DND-41 (cell line): ENCODE measurements around the gene IGSF5.

Experiments
- ATAC-seq: fragments of 200-7000 bp; cut with Tn5 transposase; 3 replicates; pipeline ENCODE4 v1.9.1; 2021; ENCODE audit warnings: low read depth; ENCODE audit not compliant: insufficient read depth
- DNase-seq: peaks from one replicate; pipeline ENCODE4 v3.0.0-alpha.2; 2020
- H2AFZ ChIP-seq: 2 replicates; pipeline ENCODE4 v1.6.0; 2012; ENCODE audit warnings: low read depth, low read length
- H3K27ac ChIP-seq: 2 replicates; pipeline ENCODE4 v1.5.1; 2012; ENCODE audit warnings: low read length, inconsistent platforms
- H3K27me3 ChIP-seq: fragments of 200-600 bp; sonication (generic); 2 replicates; pipeline ENCODE4 v1.6.0; 2012; ENCODE audit warnings: low read length, mild to moderate bottlenecking, inconsistent platforms; ENCODE audit not compliant: insufficient read depth, poor library complexity
- H3K36me3 ChIP-seq: 2 replicates; pipeline ENCODE4 v1.5.1; 2012; ENCODE audit warnings: low read length, inconsistent platforms; ENCODE audit not compliant: insufficient read depth
- H3K4me1 ChIP-seq: 2 replicates; pipeline ENCODE4 v1.5.1; 2012; ENCODE audit warnings: mild to moderate bottlenecking, low read length; ENCODE audit not compliant: insufficient read depth
- H3K4me2 ChIP-seq: 2 replicates; pipeline ENCODE4 v1.6.0; 2012; ENCODE audit warnings: mild to moderate bottlenecking, moderate library complexity, low read length, inconsistent platforms; ENCODE audit not compliant: insufficient read depth
- H3K4me3 ChIP-seq, 2 experiments: fragments of 200-600 bp in 1 of 2; shearing (Covaris generic) in 1 of 2; 2 replicates each; pipeline ENCODE4 v1.5.1; 2012 to 2016; ENCODE audit warnings: inconsistent platforms in 2 of 2, low read length in 2 of 2, mild to moderate bottlenecking in 2 of 2, low read depth in 1 of 2, moderate library complexity in 1 of 2
- H3K79me2 ChIP-seq: 2 replicates; pipeline ENCODE4 v1.6.0; 2012; ENCODE audit warnings: low read length, inconsistent platforms; ENCODE audit not compliant: insufficient read depth
- H3K9ac ChIP-seq: 2 replicates; pipeline ENCODE4 v1.6.0; 2012; ENCODE audit warnings: low read depth, mild to moderate bottlenecking, inconsistent platforms, low read length, moderate library complexity
- H3K9me3 ChIP-seq: 2 replicates; pipeline ENCODE4 v1.5.1; 2012; ENCODE audit warnings: low read length, moderate library complexity, mild to moderate bottlenecking, inconsistent platforms; ENCODE audit not compliant: insufficient read depth, severe bottlenecking
- H4K20me1 ChIP-seq: 2 replicates; pipeline ENCODE4 v1.6.0; 2012; ENCODE audit warnings: low read length; ENCODE audit not compliant: insufficient read depth
- CTCF ChIP-seq: IDR thresholded peaks from 2 replicates; pipeline ENCODE4 v1.5.1; 2012; ENCODE audit warnings: borderline replicate concordance, low read length, moderate library complexity, mild to moderate bottlenecking; ENCODE audit not compliant: poor library complexity, severe bottlenecking; ENCODE audit errors: extremely low read depth
- EZH2 ChIP-seq: IDR thresholded peaks from 3 replicates; pipeline ENCODE4 v1.6.1; 2012; ENCODE audit warnings: borderline replicate concordance, low read depth, mild to moderate bottlenecking, moderate library complexity, low read length, inconsistent platforms; ENCODE audit not compliant: severe bottlenecking

The IGSF5 gene

GRCh38 chr21:39703578-39703977, 41.4 kb upstream of the IGSF5 start:
- no peak for DNase-seq
- Histone ChIP-seq H4K20me1 (no peaks in the 10 kb centered on the region), H3K9me3 (no peaks in the 10 kb centered on the region), H3K9ac (no peak overlapping the region), H3K36me3 (no peaks in the 10 kb centered on the region), H3K4me1 (no peaks in the 10 kb centered on the region), H3K79me2 (no peaks in the 10 kb centered on the region), H3K4me2 (no peak overlapping the region), H3K27me3 (no peaks in the 10 kb centered on the region), H3K4me3 (no peak overlapping the region), H3K27ac (no peak overlapping the region), H2AFZ (no peak overlapping the region)
- TF ChIP-seq EZH2 (no peak), CTCF (no peak)
- no peak for ATAC-seq

GRCh38 chr21:39705849-39706248, 39.1 kb upstream of the IGSF5 start:
- Histone ChIP-seq H4K20me1 (no peaks in the 10 kb centered on the region), H3K9ac (no peak overlapping the region), H3K79me2 (no peaks in the 10 kb centered on the region), H3K27ac (no peak overlapping the region), H3K9me3 (no peaks in the 10 kb centered on the region), H3K4me2 (no peak overlapping the region), H3K36me3 (no peaks in the 10 kb centered on the region), H2AFZ (no peak overlapping the region), H3K4me1 (no peaks in the 10 kb centered on the region), H3K27me3 (peaks cover 4% of the 10 kb centered on the region), H3K4me3 (no peak overlapping the region)
- ATAC-seq (no peak), DNase-seq (no peak)
- no peak for TF ChIP-seq EZH2
- TF ChIP-seq CTCF = no peak

GRCh38 chr21:39707316-39707715, 37.7 kb upstream of the IGSF5 start:
- no peak overlapping the region for H2AFZ ChIP-seq
- peaks cover 4% of the 10 kb centered on the region for H3K27me3 ChIP-seq
- no peak overlapping the region for H3K9ac ChIP-seq
- no peak overlapping the region for H3K4me2 ChIP-seq
- H3K4me1 ChIP-seq = no peaks in the 10 kb centered on the region
- H4K20me1 ChIP-seq = no peaks in the 10 kb centered on the region
- ATAC-seq (no peak), DNase-seq (no peak)
- no peak overlapping the region for H3K27ac ChIP-seq
- H3K4me3 ChIP-seq = no peak overlapping the region
- TF ChIP-seq CTCF (no peak), EZH2 (no peak)
- no peaks in the 10 kb centered on the region for H3K36me3 ChIP-seq
- no peaks in the 10 kb centered on the region for H3K79me2 ChIP-seq
- H3K9me3 ChIP-seq = no peaks in the 10 kb centered on the region

GRCh38 chr21:39710866-39711265, 34.1 kb upstream of the IGSF5 start:
- Histone ChIP-seq H3K4me2 (no peak overlapping the region), H3K36me3 (no peaks in the 10 kb centered on the region), H3K79me2 (no peaks in the 10 kb centered on the region), H3K9me3 (no peaks in the 10 kb centered on the region), H3K4me1 (no peaks in the 10 kb centered on the region), H3K27ac (no peak overlapping the region), H4K20me1 (no peaks in the 10 kb centered on the region), H3K4me3 (no peak overlapping the region), H2AFZ (no peak overlapping the region), H3K27me3 (peaks cover 4% of the 10 kb centered on the region), H3K9ac (no peak overlapping the region)
- no peak for DNase-seq
- TF ChIP-seq CTCF (no peak), EZH2 (no peak)
- no peak for ATAC-seq
